Heart left ventricle (tissue), 16 donors: ENCODE measurements around the gene SPOPL. TPM values are rescaled to one million over a fixed set of nuclear protein-coding genes. Genes with fewer than 3 reads are reported as not detected.

Experiments used
- ATAC-seq, 4 donors: fragments of 200-7000 bp; cut with Tn5 transposase; one replicate each; pipeline ENCODE4 v1.9.1; 2020 to 2022; ENCODE audit warnings: moderate library complexity in 4 of 4, mild to moderate bottlenecking in 3 of 4, moderate number of reproducible peaks in 1 of 4
- DNase-seq, 5 donors: peaks; one replicate each; pipeline ENCODE4 v3.0.0-alpha.2; 2020
- H3K27ac ChIP-seq, 12 donors: fragments of 200-600 bp; sonication (generic) in 4 of 12; one replicate each; pipeline versions ENCODE4 v1.5.0 to v1.8.0; 2016 to 2022; ENCODE audit warnings: mild to moderate bottlenecking in 2 of 12
- H3K27me3 ChIP-seq, 9 donors: fragments of 200-600 bp; sonication (generic) in 2 of 9; one replicate each; pipeline versions ENCODE4 v1.5.1 to v1.8.0; 2016 to 2022; ENCODE audit warnings: mild to moderate bottlenecking in 3 of 9
- H3K36me3 ChIP-seq, 9 donors: fragments of 200-600 bp; sonication (generic) in 2 of 9; one replicate each; pipeline versions ENCODE4 v1.5.0 to v1.8.0; 2018 to 2022; ENCODE audit warnings: mild to moderate bottlenecking in 2 of 9
- H3K4me1 ChIP-seq, 12 donors: fragments of 200-600 bp; sonication (generic) in 4 of 12; one replicate each; pipeline versions ENCODE4 v1.5.0 to v1.8.0; 2016 to 2022; ENCODE audit warnings: mild to moderate bottlenecking in 3 of 12
- H3K4me3 ChIP-seq, 12 donors: fragments of 200-600 bp; sonication (generic) in 4 of 12; one replicate each; pipeline versions ENCODE4 v1.5.0 to v1.8.0; 2017 to 2022; ENCODE audit warnings: mild to moderate bottlenecking in 9 of 12, moderate library complexity in 4 of 12
- H3K9me3 ChIP-seq, 12 donors: fragments of 200-600 bp; sonication (generic) in 4 of 12; one replicate each; pipeline versions ENCODE4 v1.5.0 to v1.8.0; 2016 to 2022; ENCODE audit warnings: mild to moderate bottlenecking in 1 of 12
- CTCF ChIP-seq, 12 donors: fragments of 200-600 bp; sonication (generic) in 4 of 12; IDR thresholded peaks; one replicate each; pipeline versions ENCODE4 v1.5.0 to v1.8.0; 2018 to 2022; ENCODE audit warnings: antibody characterized with exemption in 12 of 12, mild to moderate bottlenecking in 5 of 12
- POLR2A ChIP-seq, 2 donors: fragments of 450-650 bp; IDR thresholded peaks; one replicate each; pipeline ENCODE4 v1.6.1; 2017; ENCODE audit warnings: antibody characterized with exemption in 2 of 2, mild to moderate bottlenecking in 2 of 2, moderate library complexity in 2 of 2
- WGBS, 4 donors: extraction: QIAGEN DNeasy Blood & Tissue Kit in 2 of 4; methylation state at CpG; one replicate each; pipeline versions ENCODE4 v1.1.5 to v1.1.7; 2013 to 2018; 5-methylcytosine and 5-hydroxymethylcytosine counted together
- intact Hi-C, 10 donors: fragments of 100-400 bp; cut with DNase I; formaldehyde crosslinking; loops; one replicate each; pipeline versions ENCODE4 v1.11.1 to v1.14.2; 2022
- polyA plus RNA-seq, 2 donors: library from polyadenylated mRNA; stranded (reverse); fragments of 200-250 nt; gene quantifications; one replicate each; pipeline ENCODE4 v1.2.3, GENCODE V29; 2013
- total RNA-seq, 9 donors: library from RNA; depleted of rRNA in 2 of 9; stranded (reverse); fragments of >200 nt in 2 of 9; fragmentation: NEBNext Ultra II Directional in 3 of 9; extraction: Animal tissue kit (Norgen Biotek cat#: 25700) in 3 of 9; gene quantifications; one replicate each; pipeline versions ENCODE4 v1.1.0 to v1.2.4, GENCODE V29; 2016 to 2023
- donor health status: ischemic (EF 13 %, LVEDD 7.1; RV severe dilation, severe dysfunction).
- donor health status: healthy with polysubstance abuse.
- donor health status: DM: no; HTN: yes; CAD: no.
- donor health status: DM: no; HTN: no; CAD: no.
- donor health status: ischemic (EF 25% LVEDD 6.9; RV normal size, moderate dysfunction).
- donor health status: ischemic (EF 25% LVEDD 5.7; RV mildly dilated, moderate dysfunction).
- donor health status: healthy.
- donor health status: DM: yes; HTN: yes; CAD: no.
- donor health status: ischemic (EF 35%, LVEDD 5.7; RV mildly dilated, moderate dysfunction).
- donor health status: nonischemic (EF 11% LVEDD 7.7; RV severe dilation, severe dysfunction).
- donor health status: DM: yes; HTN: yes; CAD: no.
- donor health status: PGD.
- donor health status: ischemic (EF 29% LVEDD 5.4; RV normal size, mild dysfunction).
- donor health status: nonischemic (EF 23%, LVEDD 6.1; RV moderate dilation, normal function).

SPOPL gene
- total and polyA plus RNA-seq, 11 donors: 3.0 to 20.6 (median 14.9) TPM

- no peaks in the 10 kb centered on the region for H3K9me3 ChIP-seq
- 61 to 72% (median 61%) methylated on average over 2 of the region's 2 CpGs for WGBS, 4 donors
- no peaks in the 10 kb centered on the region for H3K36me3 ChIP-seq
- no peaks in the 10 kb centered on the region for H3K27me3 ChIP-seq
- no peaks in the 10 kb centered on the region for H3K4me1 ChIP-seq
- ATAC-seq (no peak), DNase-seq (no peak)
- intact Hi-C loops: no loop called here
- no peak overlapping the region for H3K4me3 ChIP-seq
- H3K27ac ChIP-seq: no peak overlapping the region
- TF ChIP-seq CTCF (IDR thresholded peaks at IDR 0.05): no peak
- TF ChIP-seq POLR2A (IDR thresholded peaks at IDR 0.05): no peak
Measured at GRCh38 chr2:138607746-138608145, 106.2 kb downstream of the SPOPL start.

GRCh38 chr2:138609446-138609845 is 107.9 kb downstream of the SPOPL start:
- Histone ChIP-seq H3K36me3 (no peaks in the 10 kb centered on the region), H3K4me3 (no peak overlapping the region), H3K27ac (no peak overlapping the region), H3K4me1 (no peaks in the 10 kb centered on the region), H3K27me3 (no peaks in the 10 kb centered on the region), H3K9me3 (no peaks in the 10 kb centered on the region)
- intact Hi-C loops: no loop called here
- ATAC-seq: no peak
- 84 to 96% (median 91%) methylated on average over 4 of the region's 4 CpGs for WGBS, 4 donors
- TF ChIP-seq POLR2A (IDR thresholded peaks at IDR 0.05) (no peak), CTCF (IDR thresholded peaks at IDR 0.05) (no peak)
- no peak for DNase-seq

GRCh38 chr2:138610201-138610953 is 108.8 kb downstream of the SPOPL start:
- no peak overlapping the region for H3K27ac ChIP-seq
- 91 to 100% (median 93%) methylated on average over 4 of the region's 4 CpGs for WGBS, 4 donors
- no peaks in the 10 kb centered on the region for H3K36me3 ChIP-seq
- no peak for ATAC-seq
- no peak overlapping the region for H3K4me3 ChIP-seq
- no peak for DNase-seq
- no peaks in the 10 kb centered on the region for H3K9me3 ChIP-seq
- H3K4me1 ChIP-seq: no peaks in the 10 kb centered on the region
- intact Hi-C loops: no loop called here
- TF ChIP-seq CTCF (IDR thresholded peaks at IDR 0.05) (no peak), POLR2A (IDR thresholded peaks at IDR 0.05) (no peak)
- no peaks in the 10 kb centered on the region for H3K27me3 ChIP-seq

- ATAC-seq (no peak), DNase-seq (no peak)
- WGBS, 4 donors: 76 to 89% (median 79%) methylated on average over 4 of the region's 4 CpGs
- TF ChIP-seq CTCF (IDR thresholded peaks at IDR 0.05) (no peak), POLR2A (IDR thresholded peaks at IDR 0.05) (no peak)
- H3K4me3 ChIP-seq: no peak overlapping the region
- H3K27me3 ChIP-seq: no peaks in the 10 kb centered on the region
- no peaks in the 10 kb centered on the region for H3K36me3 ChIP-seq
- peaks cover 0 to 5% (median 0%) of the 10 kb centered on the region in 12 donors for H3K4me1 ChIP-seq
- H3K9me3 ChIP-seq: no peaks in the 10 kb centered on the region
- no peak overlapping the region for H3K27ac ChIP-seq
- intact Hi-C loops: no loop called here
Measured at GRCh38 chr2:138615257-138615656, 113.7 kb downstream of the SPOPL start.
